A549 (cell line): ENCODE data around the gene TXNRD1.

Experiments
- EP300 ChIP-seq, 2 experiments: fragments of >200 bp; sonication (Bioruptor Twin); formaldehyde crosslinking; IDR thresholded peaks; 2 replicates in 1 of 2; 3 replicates in 1 of 2; pipeline ENCODE4 v1.6.1; 2016 to 2017
- ESRRA ChIP-seq: fragments of 150-350 bp; IDR thresholded peaks from 2 replicates; pipeline ENCODE4 v1.6.1; 2014; ENCODE audit warnings: mild to moderate bottlenecking, low read length, borderline replicate concordance
- JUNB ChIP-seq: fragments of >200 bp; sonication (Bioruptor Twin); formaldehyde crosslinking; IDR thresholded peaks from 2 replicates; pipeline ENCODE4 v1.6.1; 2016
- MAZ ChIP-seq: fragments of 150-350 bp; IDR thresholded peaks from 2 replicates; pipeline ENCODE4 v1.6.1; 2014; ENCODE audit warnings: antibody characterized with exemption, low read depth, low read length, borderline replicate concordance
- NR3C1 ChIP-seq: fragments of >200 bp; sonication (Bioruptor Twin); formaldehyde crosslinking; IDR thresholded peaks from 3 replicates; pipeline ENCODE4 v1.6.1; 2017
- POLR2A ChIP-seq: IDR thresholded peaks from 2 replicates; pipeline ENCODE4 v1.6.1; 2012; ENCODE audit warnings: mild to moderate bottlenecking, low read length
- RAD21 ChIP-seq, 2 experiments: fragments of >200 bp in 1 of 2; sonication (Bioruptor Twin) in 1 of 2; formaldehyde crosslinking in 1 of 2; IDR thresholded peaks in 1 of 2; conservative IDR thresholded peaks in 1 of 2; 2 replicates in 1 of 2; 3 replicates in 1 of 2; pipeline ENCODE4 v1.6.1; 2012 to 2018; ENCODE audit warnings: inconsistent platforms in 1 of 2
- RCOR1 ChIP-seq: fragments of 150-350 bp; IDR thresholded peaks from 2 replicates; pipeline ENCODE4 v1.6.1; 2014; ENCODE audit warnings: antibody characterized with exemption, low read length, low read depth
- RFX5 ChIP-seq: fragments of 450-650 bp; IDR thresholded peaks from 2 replicates; pipeline ENCODE4 v1.7.1; 2014; ENCODE audit warnings: antibody characterized with exemption, mild to moderate bottlenecking, moderate library complexity
- ZFP36 ChIP-seq: fragments of 450-650 bp; IDR thresholded peaks from 2 replicates; pipeline ENCODE4 v1.6.1; 2014; ENCODE audit warnings: borderline replicate concordance; ENCODE audit not compliant: partially characterized antibody
- TF ChIP-seq, protein P1 (sequence below): fragments of 200-600 bp; sonication (generic); IDR thresholded peaks from 2 replicates; pipeline ENCODE4 v1.6.1; 2016; ENCODE audit warnings: antibody characterized with exemption, mild to moderate bottlenecking, moderate library complexity
- TF ChIP-seq, protein P2 (sequence below): fragments of >200 bp; sonication (Bioruptor Twin); formaldehyde crosslinking; IDR thresholded peaks from 3 replicates; pipeline ENCODE4 v1.5.1; 2016
- TF ChIP-seq, protein P3 (sequence below): fragments of 450-650 bp; IDR thresholded peaks from 2 replicates; pipeline ENCODE4 v1.6.1; 2014; ENCODE audit warnings: antibody characterized with exemption

DNA sequence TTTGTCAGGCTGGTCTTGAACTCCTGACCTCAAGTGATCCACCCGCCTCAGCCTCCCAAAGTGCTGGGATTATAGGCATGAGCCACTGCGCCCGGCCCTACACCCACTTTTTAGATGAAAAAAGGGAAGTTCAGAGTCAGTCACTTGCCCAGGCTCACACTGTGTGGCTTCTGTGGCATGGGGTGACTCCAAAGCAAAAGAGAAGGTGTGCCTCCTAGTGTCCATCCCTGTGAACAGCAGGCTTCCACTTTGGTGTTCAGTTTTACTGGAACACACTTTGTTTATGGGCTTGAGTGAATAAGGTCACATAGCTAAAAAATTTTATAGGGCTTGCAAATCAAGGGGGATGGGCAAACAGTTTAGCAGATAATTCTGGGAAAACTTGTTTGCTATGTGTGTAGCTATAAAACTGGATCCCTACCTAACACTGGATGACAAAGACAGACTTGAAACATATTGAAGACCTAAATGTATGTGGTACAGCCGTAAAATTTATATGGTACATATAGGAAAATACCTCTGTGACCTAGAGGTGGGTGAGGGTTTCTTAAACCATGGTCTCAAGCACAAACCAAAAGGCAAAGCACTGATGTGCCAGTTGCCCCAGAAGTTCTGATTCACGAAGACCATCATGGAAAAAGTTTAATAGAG is 142.9 kb downstream of the TXNRD1 start:
- TF ChIP-seq RAD21 (conservative IDR thresholded peaks at IDR 0.05 in 1 of 2, IDR thresholded peaks at IDR 0.05 in 1 of 2) (peak; percentile 59 to 68), POLR2A (no peak), RCOR1 (no peak), EP300 (IDR thresholded peaks at IDR 0.05) (no peak), MAZ (no peak), NR3C1 (no peak), JUNB (no peak), ESRRA (no peak), RFX5 (no peak), ZFP36 (no peak)
- TF ChIP-seq, protein P1, sequence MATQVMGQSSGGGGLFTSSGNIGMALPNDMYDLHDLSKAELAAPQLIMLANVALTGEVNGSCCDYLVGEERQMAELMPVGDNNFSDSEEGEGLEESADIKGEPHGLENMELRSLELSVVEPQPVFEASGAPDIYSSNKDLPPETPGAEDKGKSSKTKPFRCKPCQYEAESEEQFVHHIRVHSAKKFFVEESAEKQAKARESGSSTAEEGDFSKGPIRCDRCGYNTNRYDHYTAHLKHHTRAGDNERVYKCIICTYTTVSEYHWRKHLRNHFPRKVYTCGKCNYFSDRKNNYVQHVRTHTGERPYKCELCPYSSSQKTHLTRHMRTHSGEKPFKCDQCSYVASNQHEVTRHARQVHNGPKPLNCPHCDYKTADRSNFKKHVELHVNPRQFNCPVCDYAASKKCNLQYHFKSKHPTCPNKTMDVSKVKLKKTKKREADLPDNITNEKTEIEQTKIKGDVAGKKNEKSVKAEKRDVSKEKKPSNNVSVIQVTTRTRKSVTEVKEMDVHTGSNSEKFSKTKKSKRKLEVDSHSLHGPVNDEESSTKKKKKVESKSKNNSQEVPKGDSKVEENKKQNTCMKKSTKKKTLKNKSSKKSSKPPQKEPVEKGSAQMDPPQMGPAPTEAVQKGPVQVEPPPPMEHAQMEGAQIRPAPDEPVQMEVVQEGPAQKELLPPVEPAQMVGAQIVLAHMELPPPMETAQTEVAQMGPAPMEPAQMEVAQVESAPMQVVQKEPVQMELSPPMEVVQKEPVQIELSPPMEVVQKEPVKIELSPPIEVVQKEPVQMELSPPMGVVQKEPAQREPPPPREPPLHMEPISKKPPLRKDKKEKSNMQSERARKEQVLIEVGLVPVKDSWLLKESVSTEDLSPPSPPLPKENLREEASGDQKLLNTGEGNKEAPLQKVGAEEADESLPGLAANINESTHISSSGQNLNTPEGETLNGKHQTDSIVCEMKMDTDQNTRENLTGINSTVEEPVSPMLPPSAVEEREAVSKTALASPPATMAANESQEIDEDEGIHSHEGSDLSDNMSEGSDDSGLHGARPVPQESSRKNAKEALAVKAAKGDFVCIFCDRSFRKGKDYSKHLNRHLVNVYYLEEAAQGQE, result no peak
- TF ChIP-seq, protein P2, sequence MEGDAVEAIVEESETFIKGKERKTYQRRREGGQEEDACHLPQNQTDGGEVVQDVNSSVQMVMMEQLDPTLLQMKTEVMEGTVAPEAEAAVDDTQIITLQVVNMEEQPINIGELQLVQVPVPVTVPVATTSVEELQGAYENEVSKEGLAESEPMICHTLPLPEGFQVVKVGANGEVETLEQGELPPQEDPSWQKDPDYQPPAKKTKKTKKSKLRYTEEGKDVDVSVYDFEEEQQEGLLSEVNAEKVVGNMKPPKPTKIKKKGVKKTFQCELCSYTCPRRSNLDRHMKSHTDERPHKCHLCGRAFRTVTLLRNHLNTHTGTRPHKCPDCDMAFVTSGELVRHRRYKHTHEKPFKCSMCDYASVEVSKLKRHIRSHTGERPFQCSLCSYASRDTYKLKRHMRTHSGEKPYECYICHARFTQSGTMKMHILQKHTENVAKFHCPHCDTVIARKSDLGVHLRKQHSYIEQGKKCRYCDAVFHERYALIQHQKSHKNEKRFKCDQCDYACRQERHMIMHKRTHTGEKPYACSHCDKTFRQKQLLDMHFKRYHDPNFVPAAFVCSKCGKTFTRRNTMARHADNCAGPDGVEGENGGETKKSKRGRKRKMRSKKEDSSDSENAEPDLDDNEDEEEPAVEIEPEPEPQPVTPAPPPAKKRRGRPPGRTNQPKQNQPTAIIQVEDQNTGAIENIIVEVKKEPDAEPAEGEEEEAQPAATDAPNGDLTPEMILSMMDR, result peak; percentile 48
- TF ChIP-seq, protein P3, sequence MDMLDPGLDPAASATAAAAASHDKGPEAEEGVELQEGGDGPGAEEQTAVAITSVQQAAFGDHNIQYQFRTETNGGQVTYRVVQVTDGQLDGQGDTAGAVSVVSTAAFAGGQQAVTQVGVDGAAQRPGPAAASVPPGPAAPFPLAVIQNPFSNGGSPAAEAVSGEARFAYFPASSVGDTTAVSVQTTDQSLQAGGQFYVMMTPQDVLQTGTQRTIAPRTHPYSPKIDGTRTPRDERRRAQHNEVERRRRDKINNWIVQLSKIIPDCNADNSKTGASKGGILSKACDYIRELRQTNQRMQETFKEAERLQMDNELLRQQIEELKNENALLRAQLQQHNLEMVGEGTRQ, result no peak
